Left forelimb (tissue), 1 donor: ENCODE measurements around the gene DLG3.

Source experiments
- DNase-seq: peaks from one replicate; pipeline ENCODE4 v3.0.0-alpha.2; 2018; ENCODE audit warnings: low spot score

The DLG3 gene

DNA sequence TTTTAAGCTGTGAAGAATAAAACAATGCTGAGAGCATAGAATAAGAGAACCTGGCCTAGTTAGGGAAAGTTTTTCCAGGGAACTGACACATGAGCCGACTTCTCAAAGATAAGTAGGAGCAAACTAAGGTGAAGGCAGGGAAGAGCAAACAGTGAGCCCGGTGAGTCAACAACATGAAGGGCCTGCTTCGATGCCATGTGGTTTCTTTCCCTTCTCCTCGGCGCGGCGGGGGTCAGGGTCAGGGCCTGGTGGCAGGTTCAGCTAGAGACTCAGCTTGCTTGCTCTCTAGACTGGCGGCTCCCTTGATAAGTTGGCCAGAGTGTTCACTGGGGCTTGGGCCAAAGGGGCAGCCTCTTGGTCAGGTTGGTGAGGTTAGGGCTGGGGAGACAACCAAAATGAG is 81.1 kb downstream of the DLG3 start:
- DNase-seq = no peak

DNA sequence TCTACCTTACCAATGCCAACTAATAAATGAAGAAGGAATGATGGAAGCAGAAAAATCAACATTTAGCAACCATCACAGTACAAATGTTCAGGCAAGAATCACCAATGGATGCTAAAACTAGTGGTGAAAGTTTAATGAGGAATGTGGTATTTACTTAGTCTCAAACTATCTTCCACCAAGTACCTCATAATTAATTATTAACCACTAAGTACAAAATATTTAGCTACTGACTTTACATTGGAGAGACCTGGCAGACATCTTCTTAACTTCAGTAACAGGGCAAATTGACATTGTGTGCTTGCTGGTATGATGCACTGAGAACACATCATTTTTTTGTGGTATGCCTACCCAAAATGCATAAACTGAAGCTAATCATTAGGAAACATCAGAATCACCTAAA is 82.4 kb downstream of the DLG3 start:
- no peak for DNase-seq

- DNase-seq = no peak
Measured at GRCh38 chrX:70527610-70528345, 83.1 kb downstream of the DLG3 start.

GRCh38 chrX:70535198-70535597 is 90.6 kb downstream of the DLG3 start:
- no peak for DNase-seq

GRCh38 chrX:70549429-70549828 is 104.8 kb downstream of the DLG3 start:
- DNase-seq = no peak

GRCh38 chrX:70552130-70552704 is 107.6 kb downstream of the DLG3 start:
- no peak for DNase-seq

DNA sequence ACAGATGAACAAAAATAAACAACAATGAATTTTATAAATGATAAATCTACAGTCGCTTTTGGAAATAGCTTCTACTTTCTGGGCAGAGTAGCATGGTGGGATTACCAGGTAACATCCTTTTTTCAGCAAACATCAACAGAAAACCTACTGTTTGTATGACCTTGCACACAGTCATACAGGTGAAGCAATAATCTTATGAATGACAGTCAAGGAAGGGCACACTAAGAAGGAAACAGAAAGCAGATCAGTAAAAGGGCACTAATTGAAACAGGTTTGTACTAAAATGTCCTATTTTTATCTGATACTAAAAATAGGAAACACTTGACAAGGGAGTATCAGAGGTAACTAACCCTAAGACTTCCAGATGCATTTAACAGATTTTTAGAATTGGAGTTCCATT is 108.9 kb downstream of the DLG3 start:
- no peak for DNase-seq

GRCh38 chrX:70554081-70554480 is 109.4 kb downstream of the DLG3 start:
- no peak for DNase-seq

DNA sequence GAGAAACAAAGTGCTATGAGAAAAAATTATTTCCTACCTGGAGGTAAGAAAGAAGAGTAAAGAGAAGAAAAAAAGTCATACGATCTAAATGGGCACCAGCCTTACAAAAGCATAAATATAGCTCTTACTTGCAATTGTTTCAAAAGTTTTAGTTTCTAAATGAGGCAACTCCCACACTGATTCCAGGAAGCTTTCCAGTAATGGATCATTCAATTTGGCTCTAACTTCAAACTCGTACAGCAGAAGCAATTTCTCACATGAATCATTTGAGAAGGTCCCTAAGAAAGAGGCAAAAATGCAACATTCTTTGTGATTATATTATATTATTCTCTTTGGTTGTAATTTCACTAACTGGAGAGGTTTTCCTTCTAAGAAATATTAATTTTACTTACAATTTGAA is 109.9 kb downstream of the DLG3 start:
- no peak for DNase-seq

DNA sequence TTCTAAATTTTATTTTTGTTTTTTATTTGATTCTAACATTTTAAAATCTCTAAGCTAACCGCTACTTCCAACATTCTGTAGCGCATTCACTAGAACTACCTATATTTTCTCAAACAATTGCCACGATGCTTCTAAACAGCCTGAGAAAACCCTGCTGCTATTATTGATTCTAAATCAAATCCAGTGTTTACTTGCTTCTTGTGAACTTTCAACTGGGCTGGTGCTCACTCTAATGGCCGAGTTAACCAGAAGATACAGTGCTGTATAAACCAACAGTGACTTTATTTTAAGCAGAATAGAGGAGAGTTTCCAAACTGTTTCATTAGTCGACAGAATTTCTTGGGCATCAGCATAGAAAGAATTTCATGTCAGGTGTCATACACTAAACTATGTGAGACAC is 110.3 kb downstream of the DLG3 start:
- DNase-seq = no peak
